Measurements from ENCODE around the gene PTCD1.
"Not testable (repeated sequence)": the region's sequence is repeated elsewhere in the genome, so short reads cannot be mapped to it uniquely, and the experiment has no call there.

The PTCD1 gene

GRCh38 chr7:99424932-99425730 is 13.5 kb downstream of the PTCD1 start:
- no peaks in the 10 kb centered on the region for H3K9me3 ChIP-seq (ENCODE audit: control insufficient read depth in 1 of 2, low read length in 2 of 2)
- H3K27ac ChIP-seq (ENCODE audit: low read depth, low read length) = no peak overlapping the region
- peaks cover 27 to 61% of the 10 kb centered on the region in 2 donors for H3K36me3 ChIP-seq (ENCODE audit: control insufficient read depth in 1 of 2, insufficient read depth in 2 of 2, low read length in 2 of 2)
- H3K9ac ChIP-seq (ENCODE audit: low read depth in 1 of 2, low read length in 2 of 2) = no peak overlapping the region
- no peak overlapping the region for H3K4me3 ChIP-seq (ENCODE audit: low read depth in 1 of 2, low read length in 2 of 2)
- H3K27me3 ChIP-seq (ENCODE audit: control insufficient read depth in 1 of 2, insufficient read depth in 2 of 2, low read length in 2 of 2) = no peaks in the 10 kb centered on the region
- H3K4me1 ChIP-seq (ENCODE audit: control insufficient read depth in 1 of 2, insufficient read depth in 2 of 2, low read length in 2 of 2) = no peaks in the 10 kb centered on the region

- Histone ChIP-seq H3K4me3 (ENCODE audit: low read depth in 1 of 2, low read length in 2 of 2) (no peak overlapping the region), H3K27ac (ENCODE audit: low read depth, low read length) (no peak overlapping the region), H3K36me3 (ENCODE audit: control insufficient read depth in 1 of 2, insufficient read depth in 2 of 2, low read length in 2 of 2) (peaks cover 41 to 69% of the 10 kb centered on the region in 2 donors), H3K27me3 (ENCODE audit: control insufficient read depth in 1 of 2, insufficient read depth in 2 of 2, low read length in 2 of 2) (no peaks in the 10 kb centered on the region), H3K9me3 (ENCODE audit: control insufficient read depth in 1 of 2, low read length in 2 of 2) (no peaks in the 10 kb centered on the region), H3K9ac (ENCODE audit: low read depth in 1 of 2, low read length in 2 of 2) (no peak overlapping the region), H3K4me1 (ENCODE audit: control insufficient read depth in 1 of 2, insufficient read depth in 2 of 2, low read length in 2 of 2) (no peaks in the 10 kb centered on the region)
Measured at GRCh38 chr7:99422625-99423024, 16.0 kb downstream of the PTCD1 start.

GRCh38 chr7:99422186-99422585 is 16.4 kb downstream of the PTCD1 start:
- no peaks in the 10 kb centered on the region for H3K4me1 ChIP-seq (ENCODE audit: control insufficient read depth in 1 of 2, insufficient read depth in 2 of 2, low read length in 2 of 2)
- H3K27me3 ChIP-seq (ENCODE audit: control insufficient read depth in 1 of 2, insufficient read depth in 2 of 2, low read length in 2 of 2) = no peaks in the 10 kb centered on the region
- H3K36me3 ChIP-seq (ENCODE audit: control insufficient read depth in 1 of 2, insufficient read depth in 2 of 2, low read length in 2 of 2) = peaks cover 45 to 74% of the 10 kb centered on the region in 2 donors
- H3K9me3 ChIP-seq (ENCODE audit: control insufficient read depth in 1 of 2, low read length in 2 of 2) = no peaks in the 10 kb centered on the region
- no peak overlapping the region for H3K4me3 ChIP-seq (ENCODE audit: low read depth in 1 of 2, low read length in 2 of 2)
- H3K9ac ChIP-seq (ENCODE audit: low read depth in 1 of 2, low read length in 2 of 2) = no peak overlapping the region
- H3K27ac ChIP-seq (ENCODE audit: low read depth, low read length) = no peak overlapping the region

- H3K4me3 ChIP-seq (ENCODE audit: low read depth in 1 of 2, low read length in 2 of 2) = no peak overlapping the region
- H3K27ac ChIP-seq (ENCODE audit: low read depth, low read length) = no peak overlapping the region
- H3K4me1 ChIP-seq (ENCODE audit: control insufficient read depth in 1 of 2, insufficient read depth in 2 of 2, low read length in 2 of 2) = no peaks in the 10 kb centered on the region
- H3K9me3 ChIP-seq (ENCODE audit: control insufficient read depth in 1 of 2, low read length in 2 of 2) = no peaks in the 10 kb centered on the region
- H3K27me3 ChIP-seq (ENCODE audit: control insufficient read depth in 1 of 2, insufficient read depth in 2 of 2, low read length in 2 of 2) = no peaks in the 10 kb centered on the region
- peaks cover 50 to 84% of the 10 kb centered on the region in 2 donors for H3K36me3 ChIP-seq (ENCODE audit: control insufficient read depth in 1 of 2, insufficient read depth in 2 of 2, low read length in 2 of 2)
- H3K9ac ChIP-seq (ENCODE audit: low read depth in 1 of 2, low read length in 2 of 2) = no peak overlapping the region
Measured at GRCh38 chr7:99420986-99421385, 17.6 kb downstream of the PTCD1 start.

GRCh38 chr7:99420213-99420612 is 18.4 kb downstream of the PTCD1 start:
- Histone ChIP-seq H3K4me1 (ENCODE audit: control insufficient read depth in 1 of 2, insufficient read depth in 2 of 2, low read length in 2 of 2) (no peaks in the 10 kb centered on the region), H3K27ac (ENCODE audit: low read depth, low read length) (no peak overlapping the region), H3K36me3 (ENCODE audit: control insufficient read depth in 1 of 2, insufficient read depth in 2 of 2, low read length in 2 of 2) (peaks cover 50 to 84% of the 10 kb centered on the region in 2 donors), H3K9ac (ENCODE audit: low read depth in 1 of 2, low read length in 2 of 2) (no peak overlapping the region), H3K27me3 (ENCODE audit: control insufficient read depth in 1 of 2, insufficient read depth in 2 of 2, low read length in 2 of 2) (no peaks in the 10 kb centered on the region), H3K9me3 (ENCODE audit: control insufficient read depth in 1 of 2, low read length in 2 of 2) (no peaks in the 10 kb centered on the region), H3K4me3 (ENCODE audit: low read depth in 1 of 2, low read length in 2 of 2) (no peak overlapping the region)

GRCh38 chr7:99419323-99420021 is 19.1 kb downstream of the PTCD1 start:
- no peak overlapping the region for H3K9ac ChIP-seq (ENCODE audit: low read depth in 1 of 2, low read length in 2 of 2)
- H3K27me3 ChIP-seq (ENCODE audit: control insufficient read depth in 1 of 2, insufficient read depth in 2 of 2, low read length in 2 of 2) = no peaks in the 10 kb centered on the region
- H3K9me3 ChIP-seq (ENCODE audit: control insufficient read depth in 1 of 2, low read length in 2 of 2) = no peaks in the 10 kb centered on the region
- no peak overlapping the region for H3K4me3 ChIP-seq (ENCODE audit: low read depth in 1 of 2, low read length in 2 of 2)
- H3K4me1 ChIP-seq (ENCODE audit: control insufficient read depth in 1 of 2, insufficient read depth in 2 of 2, low read length in 2 of 2) = no peaks in the 10 kb centered on the region
- no peak overlapping the region for H3K27ac ChIP-seq (ENCODE audit: low read depth, low read length)
- H3K36me3 ChIP-seq (ENCODE audit: control insufficient read depth in 1 of 2, insufficient read depth in 2 of 2, low read length in 2 of 2) = peaks cover 53 to 84% of the 10 kb centered on the region in 2 donors

GRCh38 chr7:99418260-99418659 is 20.3 kb downstream of the PTCD1 start:
- Histone ChIP-seq H3K9me3 (ENCODE audit: control insufficient read depth in 1 of 2, low read length in 2 of 2) (no peaks in the 10 kb centered on the region), H3K36me3 (ENCODE audit: control insufficient read depth in 1 of 2, insufficient read depth in 2 of 2, low read length in 2 of 2) (peaks cover 44 to 83% of the 10 kb centered on the region in 2 donors), H3K4me1 (ENCODE audit: control insufficient read depth in 1 of 2, insufficient read depth in 2 of 2, low read length in 2 of 2) (no peaks in the 10 kb centered on the region), H3K4me3 (ENCODE audit: low read depth in 1 of 2, low read length in 2 of 2) (no peak overlapping the region), H3K27me3 (ENCODE audit: control insufficient read depth in 1 of 2, insufficient read depth in 2 of 2, low read length in 2 of 2) (no peaks in the 10 kb centered on the region), H3K27ac (ENCODE audit: low read depth, low read length) (no peak overlapping the region), H3K9ac (ENCODE audit: low read depth in 1 of 2, low read length in 2 of 2) (no peak overlapping the region)

GRCh38 chr7:99415513-99416127 is 23.0 kb downstream of the PTCD1 start:
- H3K9me3 ChIP-seq (ENCODE audit: control insufficient read depth in 1 of 2, low read length in 2 of 2) = not testable (repeated sequence)

GRCh38 chr7:99410635-99411034 is 28.0 kb downstream of the PTCD1 start:
- H3K4me1 ChIP-seq (ENCODE audit: control insufficient read depth in 1 of 2, insufficient read depth in 2 of 2, low read length in 2 of 2) = peaks cover 27 to 34% of the 10 kb centered on the region in 2 donors
- no peak overlapping the region for H3K27ac ChIP-seq (ENCODE audit: low read depth, low read length)
- no peaks in the 10 kb centered on the region for H3K27me3 ChIP-seq (ENCODE audit: control insufficient read depth in 1 of 2, insufficient read depth in 2 of 2, low read length in 2 of 2)
- H3K4me3 ChIP-seq (ENCODE audit: low read depth in 1 of 2, low read length in 2 of 2) = no peak overlapping the region
- no peaks in the 10 kb centered on the region for H3K9me3 ChIP-seq (ENCODE audit: control insufficient read depth in 1 of 2, low read length in 2 of 2)
- H3K9ac ChIP-seq (ENCODE audit: low read depth in 1 of 2, low read length in 2 of 2) = no peak overlapping the region
- peaks cover 12 to 44% of the 10 kb centered on the region in 2 donors for H3K36me3 ChIP-seq (ENCODE audit: control insufficient read depth in 1 of 2, insufficient read depth in 2 of 2, low read length in 2 of 2)

More at GRCh38 chr7:99415513-99416127, 23.0 kb downstream of the PTCD1 start:
- not testable (repeated sequence) for H3K4me3 ChIP-seq (ENCODE audit: low read depth in 1 of 2, low read length in 2 of 2); H3K4me1 ChIP-seq (ENCODE audit: control insufficient read depth in 1 of 2, insufficient read depth in 2 of 2, low read length in 2 of 2); H3K27ac ChIP-seq (ENCODE audit: low read depth, low read length); H3K9ac ChIP-seq (ENCODE audit: low read depth in 1 of 2, low read length in 2 of 2); H3K27me3 ChIP-seq (ENCODE audit: control insufficient read depth in 1 of 2, insufficient read depth in 2 of 2, low read length in 2 of 2)
- H3K36me3 ChIP-seq (ENCODE audit: control insufficient read depth in 1 of 2, insufficient read depth in 2 of 2, low read length in 2 of 2) = peaks cover 44 to 87% of the 10 kb centered on the region in 2 donors

- no peak overlapping the region for H3K27ac ChIP-seq (ENCODE audit: low read depth, low read length)
- H3K4me3 ChIP-seq (ENCODE audit: low read depth in 1 of 2, low read length in 2 of 2) = peak overlapping the region; percentile 91 to 96
- H3K9me3 ChIP-seq (ENCODE audit: control insufficient read depth in 1 of 2, low read length in 2 of 2) = no peaks in the 10 kb centered on the region
- peaks cover 10 to 38% of the 10 kb centered on the region in 2 donors for H3K36me3 ChIP-seq (ENCODE audit: control insufficient read depth in 1 of 2, insufficient read depth in 2 of 2, low read length in 2 of 2)
- H3K4me1 ChIP-seq (ENCODE audit: control insufficient read depth in 1 of 2, insufficient read depth in 2 of 2, low read length in 2 of 2) = peaks cover 27 to 34% of the 10 kb centered on the region in 2 donors
- H3K27me3 ChIP-seq (ENCODE audit: control insufficient read depth in 1 of 2, insufficient read depth in 2 of 2, low read length in 2 of 2) = no peaks in the 10 kb centered on the region
- H3K9ac ChIP-seq (ENCODE audit: low read depth in 1 of 2, low read length in 2 of 2) = peak overlapping the region; percentile 93 to 94
Measured at GRCh38 chr7:99409806-99410205, 28.8 kb downstream of the PTCD1 start.

All from duodenal mucosa (tissue), 2 donors.